ENCODE data around the gene MRPL32.

DNA sequence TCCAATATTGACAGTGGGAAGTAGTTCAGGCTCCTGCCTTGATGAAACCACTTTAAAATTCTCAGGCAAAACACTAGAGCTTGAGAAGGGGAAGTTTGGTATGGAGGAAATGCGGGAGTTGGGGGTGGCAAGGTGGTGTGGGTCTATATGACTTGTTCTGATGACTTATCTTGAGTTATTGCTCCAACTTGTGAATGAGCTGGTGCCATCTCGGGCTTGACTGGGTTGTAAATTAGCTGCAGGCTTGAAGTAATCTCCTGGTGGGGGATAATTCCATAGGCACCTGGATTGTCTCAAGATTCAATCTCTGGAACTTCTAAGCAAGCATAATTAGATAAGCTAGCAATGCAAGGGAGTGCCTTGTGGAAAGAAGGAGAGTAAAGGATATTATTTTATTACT lies 29.0 kb downstream of the MRPL32 start:
- TF ChIP-seq, protein P1, sequence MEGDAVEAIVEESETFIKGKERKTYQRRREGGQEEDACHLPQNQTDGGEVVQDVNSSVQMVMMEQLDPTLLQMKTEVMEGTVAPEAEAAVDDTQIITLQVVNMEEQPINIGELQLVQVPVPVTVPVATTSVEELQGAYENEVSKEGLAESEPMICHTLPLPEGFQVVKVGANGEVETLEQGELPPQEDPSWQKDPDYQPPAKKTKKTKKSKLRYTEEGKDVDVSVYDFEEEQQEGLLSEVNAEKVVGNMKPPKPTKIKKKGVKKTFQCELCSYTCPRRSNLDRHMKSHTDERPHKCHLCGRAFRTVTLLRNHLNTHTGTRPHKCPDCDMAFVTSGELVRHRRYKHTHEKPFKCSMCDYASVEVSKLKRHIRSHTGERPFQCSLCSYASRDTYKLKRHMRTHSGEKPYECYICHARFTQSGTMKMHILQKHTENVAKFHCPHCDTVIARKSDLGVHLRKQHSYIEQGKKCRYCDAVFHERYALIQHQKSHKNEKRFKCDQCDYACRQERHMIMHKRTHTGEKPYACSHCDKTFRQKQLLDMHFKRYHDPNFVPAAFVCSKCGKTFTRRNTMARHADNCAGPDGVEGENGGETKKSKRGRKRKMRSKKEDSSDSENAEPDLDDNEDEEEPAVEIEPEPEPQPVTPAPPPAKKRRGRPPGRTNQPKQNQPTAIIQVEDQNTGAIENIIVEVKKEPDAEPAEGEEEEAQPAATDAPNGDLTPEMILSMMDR (IDR thresholded peaks at IDR 0.05; ENCODE audit: low read length) = no peak
- no peak for TF ChIP-seq EZH2phosphoT487 (IDR thresholded peaks at IDR 0.05; ENCODE audit: low read length)

All from MM.1S (cell line).